Right lobe of liver (tissue), 6 donors: ENCODE data around the gene SPG21. TPM values are rescaled to one million over a fixed set of nuclear protein-coding genes. Genes with fewer than 3 reads are reported as not detected.
"Not testable (repeated sequence)": the region's sequence is repeated elsewhere in the genome, so short reads cannot be mapped to it uniquely, and the experiment has no call there.

ENCODE experiments used
- ATAC-seq, 4 donors: fragments of 200-7000 bp; cut with Tn5 transposase; one replicate each; pipeline ENCODE4 v1.9.1; 2020; ENCODE audit warnings: mild to moderate bottlenecking in 4 of 4, moderate library complexity in 4 of 4
- DNase-seq, 3 donors: peaks; one replicate each; pipeline ENCODE4 v3.0.0-alpha.2; 2020
- H3K27ac ChIP-seq, 3 donors: fragments of 200-600 bp; one replicate each; pipeline ENCODE4 v1.8.0; 2022
- H3K27me3 ChIP-seq, 2 donors: fragments of 200-600 bp; one replicate each; pipeline ENCODE4 v1.8.0; 2022
- H3K36me3 ChIP-seq, 4 donors: fragments of 200-600 bp; sonication (generic) in 1 of 4; one replicate each; pipeline versions ENCODE4 v1.5.1 to v1.8.0; 2017 to 2022; ENCODE audit warnings: control low read depth in 1 of 4
- H3K4me1 ChIP-seq, 4 donors: fragments of 200-600 bp; sonication (generic) in 1 of 4; one replicate each; pipeline versions ENCODE4 v1.5.1 to v1.8.0; 2017 to 2022; ENCODE audit warnings: control low read depth in 1 of 4
- H3K4me3 ChIP-seq, 3 donors: fragments of 200-600 bp; one replicate each; pipeline ENCODE4 v1.8.0; 2022
- H3K9me3 ChIP-seq, 4 donors: fragments of 200-600 bp; sonication (generic) in 1 of 4; one replicate each; pipeline versions ENCODE4 v1.5.1 to v1.8.0; 2017 to 2022; ENCODE audit warnings: control low read depth in 1 of 4
- CTCF ChIP-seq, 4 donors: fragments of 200-600 bp in 3 of 4; fragments of 450-650 bp in 1 of 4; IDR thresholded peaks; one replicate each; pipeline versions ENCODE4 v1.5.1 to v1.8.0; 2016 to 2022; ENCODE audit warnings: antibody characterized with exemption in 4 of 4, mild to moderate bottlenecking in 2 of 4
- POLR2A ChIP-seq: fragments of 450-650 bp; IDR thresholded peaks from one replicate; pipeline ENCODE4 v1.6.1; 2017; ENCODE audit warnings: antibody characterized with exemption, mild to moderate bottlenecking
- WGBS: methylation state at CpG from one replicate; pipeline ENCODE4 v1.1.6; 2018; ENCODE audit warnings: low coverage, low lambda C conversion rate; ENCODE audit not compliant: insufficient coverage; ENCODE audit errors: missing lambda C conversion rate; 5-methylcytosine and 5-hydroxymethylcytosine counted together
- intact Hi-C, 2 donors: fragments of 100-400 bp; cut with DNase I; formaldehyde crosslinking; loops; one replicate each; pipeline versions ENCODE4 v1.11.2 to v1.14.1; 2022
- total RNA-seq, 6 experiments: library from RNA; depleted of rRNA in 2 of 6; stranded (reverse); fragments of >200 nt in 2 of 6; fragmentation: NEBNext Ultra II Directional in 3 of 6; extraction: Animal tissue kit (Norgen Biotek cat#: 25700) in 3 of 6; gene quantifications; one replicate each; pipeline versions ENCODE4 v1.1.0 to v1.2.4, GENCODE V29; 2016 to 2023
- donor health status: DM: no; HTN: yes; CAD: no.
- donor health status: DM: no; HTN: no; CAD: no.
- donor health status: DM: no; HTN: no; CAD: no.
- donor health status: DM: no; HTN: yes; CAD: no.
- donor health status: DM: no; HTN: yes; CAD: no.

SPG21 gene
- total RNA-seq, 6 experiments from 2014 or later = 35.2 to 70.4 (median 52.2) TPM

DNA sequence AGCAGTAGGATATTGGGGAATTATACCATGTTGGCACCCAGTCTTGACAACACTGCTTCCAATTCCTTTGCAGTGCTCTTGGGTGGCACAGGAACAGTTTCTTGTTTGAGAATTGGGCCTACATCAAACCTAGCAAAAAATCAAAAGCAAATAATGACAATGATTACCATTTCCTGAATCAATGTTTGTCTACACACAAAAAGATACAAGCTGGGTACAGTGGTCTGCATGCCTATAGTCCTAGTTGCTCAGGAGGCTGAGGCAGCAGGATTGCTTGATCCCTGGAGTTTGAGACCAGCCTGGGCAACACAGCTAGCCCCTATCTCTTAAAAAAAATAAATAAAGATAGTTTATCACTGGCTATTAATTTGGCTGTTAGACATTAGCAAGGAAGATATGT is 31.8 kb upstream of the SPG21 start:
- no peaks in the 10 kb centered on the region for H3K9me3 ChIP-seq
- no peak overlapping the region for H3K4me3 ChIP-seq
- no peak overlapping the region for H3K27ac ChIP-seq
- H3K27me3 ChIP-seq = no peaks in the 10 kb centered on the region
- ATAC-seq = peak in 1 of 4 donors; percentile 43
- peaks cover 0 to 61% (median 15%) of the 10 kb centered on the region in 4 donors for H3K36me3 ChIP-seq
- intact Hi-C loops = no loop called here
- TF ChIP-seq POLR2A (no peak), CTCF (IDR thresholded peaks at IDR 0.05) (no peak)
- DNase-seq = no peak
- no peaks in the 10 kb centered on the region for H3K4me1 ChIP-seq

- TF ChIP-seq POLR2A (no peak), CTCF (IDR thresholded peaks at IDR 0.05) (no peak)
- intact Hi-C loops = no loop called here
- H3K27ac ChIP-seq = no peak overlapping the region
- H3K27me3 ChIP-seq = no peaks in the 10 kb centered on the region
- H3K9me3 ChIP-seq = no peaks in the 10 kb centered on the region
- ATAC-seq (no peak), DNase-seq (no peak)
- WGBS = 83% methylated on average over 1 of the region's 1 CpG
- no peak overlapping the region for H3K4me3 ChIP-seq
- peaks cover 0 to 61% (median 19%) of the 10 kb centered on the region in 4 donors for H3K36me3 ChIP-seq
- no peaks in the 10 kb centered on the region for H3K4me1 ChIP-seq
Measured at GRCh38 chr15:65020419-65020818, 30.7 kb upstream of the SPG21 start.

- intact Hi-C loops, ATAC-seq, H3K27ac ChIP-seq, H3K27me3 ChIP-seq, DNase-seq, H3K4me1 ChIP-seq, H3K4me3 ChIP-seq, H3K9me3 ChIP-seq: not testable (repeated sequence)
- 67% methylated on average over 4 of the region's 4 CpGs for WGBS
- H3K36me3 ChIP-seq = peaks cover 0 to 28% (median 11%) of the 10 kb centered on the region in 4 donors
Measured at GRCh38 chr15:65011198-65011597, 21.5 kb upstream of the SPG21 start.

DNA sequence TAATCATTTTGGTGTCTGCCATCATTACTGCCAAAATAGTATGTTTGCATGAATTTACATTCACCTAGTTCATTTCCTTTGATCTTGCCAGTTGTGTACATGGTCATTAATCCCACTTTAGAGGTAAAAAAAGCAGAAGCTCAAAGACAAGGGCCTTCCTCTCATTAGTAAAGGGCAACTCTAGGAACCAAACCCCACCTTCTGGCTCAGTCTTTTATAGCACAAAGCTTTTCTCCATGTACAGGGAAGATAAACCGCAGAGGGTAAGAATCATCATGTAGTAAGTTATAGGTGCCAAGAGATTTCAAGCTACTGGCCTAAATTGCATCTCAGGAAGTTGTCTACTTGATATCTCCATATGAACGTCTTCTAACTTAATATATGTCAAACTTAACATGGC is 19.3 kb upstream of the SPG21 start:
- WGBS = 58% methylated on average over 2 of the region's 2 CpGs

GRCh38 chr15:65006876-65007275 is 17.2 kb upstream of the SPG21 start:
- ATAC-seq = no peak
- H3K4me3 ChIP-seq = no peak overlapping the region
- 100% methylated on average over 3 of the region's 3 CpGs for WGBS
- H3K9me3 ChIP-seq = no peaks in the 10 kb centered on the region
- DNase-seq = no peak
- H3K36me3 ChIP-seq = peaks cover 0 to 7% (median 1%) of the 10 kb centered on the region in 4 donors
- no peak overlapping the region for H3K27ac ChIP-seq
- H3K4me1 ChIP-seq = no peaks in the 10 kb centered on the region
- TF ChIP-seq POLR2A (no peak), CTCF (IDR thresholded peaks at IDR 0.05) (no peak)
- H3K27me3 ChIP-seq = no peaks in the 10 kb centered on the region
- intact Hi-C loops = no loop called here

More for the DNA sequence above, 19.3 kb upstream of the SPG21 start:
- H3K4me3 ChIP-seq = no peak overlapping the region
- DNase-seq (no peak), ATAC-seq (no peak)
- peaks cover 0 to 11% (median 1%) of the 10 kb centered on the region in 4 donors for H3K36me3 ChIP-seq
- intact Hi-C loops = no loop called here
- H3K4me1 ChIP-seq = no peaks in the 10 kb centered on the region
- no peaks in the 10 kb centered on the region for H3K27me3 ChIP-seq
- H3K27ac ChIP-seq = no peak overlapping the region
- peak in 1 of 4 donors; percentile 7 for TF ChIP-seq CTCF (IDR thresholded peaks at IDR 0.05)
- no peak for TF ChIP-seq POLR2A
- no peaks in the 10 kb centered on the region for H3K9me3 ChIP-seq
